H9 (cell line): Measurements from ENCODE around the gene ZFP36. TPM values are rescaled to one million over a fixed set of nuclear protein-coding genes. Genes with fewer than 3 reads are reported as not detected.

Source experiments
- DNase-seq: peaks from one replicate; pipeline ENCODE4 v3.0.0-alpha.2; 2017
- H2AFZ ChIP-seq: one replicate; pipeline ENCODE4 v1.6.1; 2013; ENCODE audit warnings: mild to moderate bottlenecking, low read length, control low read depth, moderate library complexity
- H2AK5ac ChIP-seq: 2 replicates; pipeline ENCODE4 v1.6.1; 2013; ENCODE audit warnings: low read length, control low read depth, mixed read lengths; ENCODE audit not compliant: insufficient read length
- H2BK120ac ChIP-seq: one replicate; pipeline ENCODE4 v1.6.1; 2013; ENCODE audit warnings: low read depth, mild to moderate bottlenecking, low read length, control low read depth, inconsistent platforms; ENCODE audit not compliant: poor library complexity, severe bottlenecking
- H2BK12ac ChIP-seq: 2 replicates; pipeline ENCODE4 v1.6.1; 2013; ENCODE audit warnings: low read length, control low read depth, mixed read lengths, low read depth; ENCODE audit not compliant: insufficient read length
- H2BK15ac ChIP-seq: 2 replicates; pipeline ENCODE4 v1.6.1; 2013; ENCODE audit warnings: low read depth, low read length, control low read depth
- H2BK20ac ChIP-seq: one replicate; pipeline ENCODE4 v1.6.1; 2013; ENCODE audit warnings: low read depth, mild to moderate bottlenecking, low read length, control low read depth, inconsistent platforms; ENCODE audit not compliant: poor library complexity, severe bottlenecking
- H2BK5ac ChIP-seq: 2 replicates; pipeline ENCODE4 v1.6.1; 2013; ENCODE audit warnings: low read length, control low read depth, mixed read lengths; ENCODE audit not compliant: insufficient read length
- H3K14ac ChIP-seq: 2 replicates; pipeline ENCODE4 v1.6.1; 2013; ENCODE audit warnings: low read length, control low read depth; ENCODE audit not compliant: insufficient read depth
- H3K18ac ChIP-seq: 2 replicates; pipeline ENCODE4 v1.6.1; 2013; ENCODE audit warnings: low read depth, mild to moderate bottlenecking, mixed read lengths, low read length, control low read depth; ENCODE audit not compliant: insufficient read length
- H3K23ac ChIP-seq: 2 replicates; pipeline ENCODE4 v1.6.1; 2013; ENCODE audit warnings: low read length, control low read depth, mixed read lengths, low read depth; ENCODE audit not compliant: insufficient read length
- H3K23me2 ChIP-seq: 2 replicates; pipeline ENCODE4 v1.6.1; 2013; ENCODE audit warnings: low read depth, mild to moderate bottlenecking, mixed read lengths, low read length, control low read depth; ENCODE audit not compliant: insufficient read length, poor library complexity, severe bottlenecking
- H3K27ac ChIP-seq: 2 replicates; pipeline ENCODE4 v1.5.1; 2013; ENCODE audit warnings: low read length, control low read depth, mixed read lengths, low read depth; ENCODE audit not compliant: insufficient read length
- H3K27me3 ChIP-seq: 2 replicates; pipeline ENCODE4 v1.6.1; 2013; ENCODE audit warnings: low read length, control low read depth, inconsistent platforms; ENCODE audit not compliant: insufficient read depth
- H3K4ac ChIP-seq: 2 replicates; pipeline ENCODE4 v1.6.1; 2013; ENCODE audit warnings: low read depth, mild to moderate bottlenecking, control low read depth, inconsistent platforms, low read length, moderate library complexity
- H3K4me1 ChIP-seq: 2 replicates; pipeline ENCODE4 v1.6.1; 2013; ENCODE audit warnings: low read length, control low read depth, inconsistent platforms; ENCODE audit not compliant: insufficient read depth
- H3K4me2 ChIP-seq: 2 replicates; pipeline ENCODE4 v1.6.1; 2013; ENCODE audit warnings: low read length, control low read depth, mixed read lengths; ENCODE audit not compliant: insufficient read length, insufficient read depth
- H3K56ac ChIP-seq: 2 replicates; pipeline ENCODE4 v1.6.1; 2013; ENCODE audit warnings: low read depth, mild to moderate bottlenecking, mixed read lengths, low read length, control low read depth; ENCODE audit not compliant: insufficient read length
- H3K79me1 ChIP-seq: 2 replicates; pipeline ENCODE4 v1.6.1; 2013; ENCODE audit warnings: low read depth, mild to moderate bottlenecking, moderate library complexity, low read length, control low read depth, inconsistent platforms; ENCODE audit not compliant: insufficient read depth, poor library complexity, severe bottlenecking
- H3K79me2 ChIP-seq: 2 replicates; pipeline ENCODE4 v1.6.1; 2013; ENCODE audit warnings: low read length, control low read depth, inconsistent platforms; ENCODE audit not compliant: insufficient read depth
- H3K9ac ChIP-seq: 2 replicates; pipeline ENCODE4 v1.6.1; 2013; ENCODE audit warnings: low read length, control low read depth, mixed read lengths; ENCODE audit not compliant: insufficient read length; ENCODE audit errors: extremely low read depth
- H3K9me3 ChIP-seq: one replicate; pipeline ENCODE4 v1.6.1; 2013; ENCODE audit warnings: low read depth, low read length, inconsistent platforms; ENCODE audit not compliant: control insufficient read depth
- H3T11ph ChIP-seq: one replicate; pipeline ENCODE4 v1.6.1; 2013; ENCODE audit warnings: mild to moderate bottlenecking, low read length, control low read depth, inconsistent platforms
- H4K20me1 ChIP-seq: one replicate; pipeline ENCODE4 v1.6.1; 2013; ENCODE audit not compliant: control insufficient read depth, insufficient read length, insufficient read depth
- H4K5ac ChIP-seq: 2 replicates; pipeline ENCODE4 v1.6.1; 2013; ENCODE audit warnings: low read depth, mild to moderate bottlenecking, mixed read lengths, low read length, control low read depth; ENCODE audit not compliant: insufficient read length
- H4K8ac ChIP-seq: replicated peaks from 2 replicates; pipeline ENCODE4 v1.6.1; 2013; ENCODE audit warnings: low read length, control low read depth, mixed read lengths, low read depth; ENCODE audit not compliant: insufficient read length
- H4K91ac ChIP-seq: 2 replicates; pipeline ENCODE4 v1.6.1; 2013; ENCODE audit warnings: low read depth, mild to moderate bottlenecking, moderate library complexity, mixed read lengths, low read length, control low read depth; ENCODE audit not compliant: insufficient read length
- H3K27ac Mint-ChIP-seq, 3 experiments: 2 replicates in 2 of 3; 3 replicates in 1 of 3; pipeline ENCODE4 v1.8.0; 2020 to 2021; ENCODE audit warnings: mixed read lengths in 3 of 3, mild to moderate bottlenecking in 1 of 3, moderate library complexity in 1 of 3
- H3K27me3 Mint-ChIP-seq: 2 replicates; pipeline ENCODE4 v1.8.0; 2021; ENCODE audit warnings: low read depth, mild to moderate bottlenecking, moderate library complexity, mixed read lengths
- H3K36me3 Mint-ChIP-seq, 3 experiments: 2 replicates in 2 of 3; 3 replicates in 1 of 3; pipeline ENCODE4 v1.8.0; 2020 to 2021; ENCODE audit warnings: low read depth in 3 of 3, mixed read lengths in 3 of 3; ENCODE audit not compliant: insufficient read depth in 1 of 3
- H3K4me1 Mint-ChIP-seq, 2 experiments: 2 replicates each; pipeline ENCODE4 v1.8.0; 2020; ENCODE audit warnings: mixed read lengths in 2 of 2
- H3K4me3 Mint-ChIP-seq, 2 experiments: 2 replicates in 1 of 2; 3 replicates in 1 of 2; pipeline ENCODE4 v1.8.0; 2020 to 2021; ENCODE audit warnings: mild to moderate bottlenecking in 2 of 2, mixed read lengths in 2 of 2, moderate library complexity in 1 of 2
- H3K9me3 Mint-ChIP-seq, 2 experiments: 2 replicates in 1 of 2; 3 replicates in 1 of 2; pipeline ENCODE4 v1.8.0; 2020; ENCODE audit warnings: mild to moderate bottlenecking in 2 of 2, mixed read lengths in 2 of 2, moderate library complexity in 1 of 2
- CTCF ChIP-seq: fragments of 200-600 bp; sonication (generic); conservative IDR thresholded peaks from 3 replicates; pipeline ENCODE4 v1.8.0; 2021; ENCODE audit warnings: antibody characterized with exemption, mild to moderate bottlenecking
- WGBS: extraction: QIAGEN DNeasy Blood & Tissue Kit; methylation state at CpG from one replicate; pipeline ENCODE4 v1.1.7; 2013; ENCODE audit warnings: missing lambda C conversion rate, low lambda C conversion rate, mixed read lengths; ENCODE audit not compliant: insufficient read length; ENCODE audit errors: extremely low coverage; 5-methylcytosine and 5-hydroxymethylcytosine counted together
- total RNA-seq: library from RNA; stranded (reverse); gene quantifications from 2 replicates; pipeline ENCODE4 v1.2.1, GENCODE V29; 2021

ZFP36 gene
- total RNA-seq, 1 experiment from 2014 or later: 14.6 TPM

- H3K9ac ChIP-seq: no peak overlapping the region
- no peak overlapping the region for H2BK20ac ChIP-seq
- DNase-seq: no peak
- H3K4ac ChIP-seq: no peak overlapping the region
- H3K23me2 ChIP-seq: no peaks in the 10 kb centered on the region
- no peaks in the 10 kb centered on the region for H3K27me3 ChIP-seq
- H3K23ac ChIP-seq: no peak overlapping the region
- H2BK12ac ChIP-seq: no peak overlapping the region
- H3K56ac ChIP-seq: no peak overlapping the region
- H3K4me3 Mint-ChIP-seq: peak overlapping the region in 1 of 2 experiments; percentile 24; a peak in 1 of 5 replicates
- no peaks in the 10 kb centered on the region for H3K4me1 ChIP-seq
- no peak overlapping the region for H2BK120ac ChIP-seq
- H3K79me1 ChIP-seq: no peaks in the 10 kb centered on the region
- H3K18ac ChIP-seq: no peak overlapping the region
- H3K4me2 ChIP-seq: no peak overlapping the region
- no peaks in the 10 kb centered on the region for H3K9me3 ChIP-seq
- H4K8ac ChIP-seq: no peak overlapping the region
- H2AK5ac ChIP-seq: no peak overlapping the region
- no peak overlapping the region for H3K14ac ChIP-seq
- H3K79me2 ChIP-seq: no peaks in the 10 kb centered on the region
- no peak overlapping the region for H3K27ac ChIP-seq
- H3T11ph ChIP-seq: no peak overlapping the region
- H4K5ac ChIP-seq: no peak overlapping the region
- no peak overlapping the region for H2BK5ac ChIP-seq
- H2BK15ac ChIP-seq: no peak overlapping the region
- TF ChIP-seq CTCF: no peak
- no peaks in the 10 kb centered on the region for H4K20me1 ChIP-seq
- peaks cover 41 to 77% (median 75%) of the 10 kb centered on the region in 3 experiments for H3K36me3 Mint-ChIP-seq
- no peaks in the 10 kb centered on the region for H3K27me3 Mint-ChIP-seq
- peaks cover 8 to 13% of the 10 kb centered on the region in 2 experiments; a peak in 3 of 4 replicates for H3K4me1 Mint-ChIP-seq
- no peak overlapping the region for H4K91ac ChIP-seq
- no peak overlapping the region for H2AFZ ChIP-seq
- WGBS: no CpG with 5 or more reads among the region's 7 CpGs
- H3K9me3 Mint-ChIP-seq: no peaks in the 10 kb centered on the region
- H3K27ac Mint-ChIP-seq: peak overlapping the region in 1 of 3 experiments; percentile 40; a peak in 1 of 7 replicates
These were observed 20.1 kb upstream of the ZFP36 start for GRCh38 chr19:39386557-39386956.
